Left ventricle myocardium inferior (tissue), 1 donor: ENCODE measurements around the gene AURKA. TPM values are rescaled to one million over a fixed set of nuclear protein-coding genes. Genes with fewer than 3 reads are reported as not detected.
A peak's percentile ranks its signal among the peaks of the same experiment; 100 is the strongest.
"Not testable (repeated sequence)": the region's sequence is repeated elsewhere in the genome, so short reads cannot be mapped to it uniquely, and the experiment has no call there.

ENCODE experiments used
- DNase-seq: peaks from one replicate; pipeline ENCODE4 v3.0.0-alpha.2; 2020
- H3K27ac ChIP-seq: fragments of 200-600 bp; replicated peaks from 2 replicates; pipeline ENCODE4 v1.8.0; 2021
- H3K27me3 ChIP-seq: fragments of 200-600 bp; 2 replicates; pipeline ENCODE4 v1.8.0; 2021; ENCODE audit warnings: low read depth
- H3K36me3 ChIP-seq: fragments of 200-600 bp; 2 replicates; pipeline ENCODE4 v1.8.0; 2021
- H3K4me1 ChIP-seq: fragments of 200-600 bp; 2 replicates; pipeline ENCODE4 v1.8.0; 2021
- H3K4me3 ChIP-seq: fragments of 200-600 bp; 2 replicates; pipeline ENCODE4 v1.8.0; 2021; ENCODE audit warnings: mild to moderate bottlenecking, moderate library complexity
- H3K9me3 ChIP-seq: fragments of 200-600 bp; replicated peaks from 2 replicates; pipeline ENCODE4 v1.8.0; 2021
- CTCF ChIP-seq: fragments of 200-600 bp; IDR thresholded peaks from 2 replicates; pipeline ENCODE4 v1.8.0; 2021; ENCODE audit warnings: antibody characterized with exemption, mild to moderate bottlenecking, borderline replicate concordance
- intact Hi-C: fragments of 100-400 bp; cut with micrococcal nuclease; formaldehyde crosslinking; loops from one replicate; pipeline ENCODE4 v1.11.0; 2022
- total RNA-seq: library from RNA; stranded (reverse); fragmentation: NEBNext Ultra II Directional; extraction: Animal tissue kit (Norgen Biotek cat#: 25700); gene quantifications from one replicate; pipeline ENCODE4 v1.2.1, GENCODE V29; 2021
- donor health status: DM: no; HTN: yes; CAD: no; lungs with severe emphysema.

Gene AURKA
- total RNA-seq, 1 donor from 2014 or later = 7.8 TPM

GRCh38 chr20:56348305-56348693 lies 43.7 kb downstream of the AURKA start:
- H3K27me3 ChIP-seq = peaks cover 64% of the 10 kb centered on the region
- no peaks in the 10 kb centered on the region for H3K9me3 ChIP-seq
- intact Hi-C loops = no loop called here
- no peak overlapping the region for H3K4me3 ChIP-seq
- peaks cover 6% of the 10 kb centered on the region for H3K4me1 ChIP-seq
- no peak for DNase-seq
- no peaks in the 10 kb centered on the region for H3K36me3 ChIP-seq
- H3K27ac ChIP-seq = no peak overlapping the region
- TF ChIP-seq CTCF = no peak

- Histone ChIP-seq H3K27ac (no peak overlapping the region), H3K36me3 (no peaks in the 10 kb centered on the region), H3K4me3 (no peak overlapping the region), H3K4me1 (peaks cover 6% of the 10 kb centered on the region), H3K27me3 (peaks cover 70% of the 10 kb centered on the region), H3K9me3 (no peaks in the 10 kb centered on the region)
- no peak for DNase-seq
- intact Hi-C loops = no loop called here
- TF ChIP-seq CTCF = no peak
Measured at GRCh38 chr20:56347628-56348304, 44.2 kb downstream of the AURKA start.

GRCh38 chr20:56345911-56346310 lies 46.1 kb downstream of the AURKA start:
- H3K27me3 ChIP-seq = peaks cover 80% of the 10 kb centered on the region
- DNase-seq = no peak
- H3K9me3 ChIP-seq = no peaks in the 10 kb centered on the region
- intact Hi-C loops = no loop called here
- TF ChIP-seq CTCF = no peak
- H3K27ac ChIP-seq = no peak overlapping the region
- H3K4me3 ChIP-seq = no peak overlapping the region
- peaks cover 6% of the 10 kb centered on the region for H3K4me1 ChIP-seq
- H3K36me3 ChIP-seq = no peaks in the 10 kb centered on the region

GRCh38 chr20:56343861-56344381 lies 48.1 kb downstream of the AURKA start:
- TF ChIP-seq CTCF = peak; percentile 67
- Histone ChIP-seq H3K4me1 (peaks cover 6% of the 10 kb centered on the region), H3K27ac (no peak overlapping the region), H3K4me3 (peak overlapping the region; percentile 18), H3K27me3 (peaks cover 82% of the 10 kb centered on the region), H3K36me3 (no peaks in the 10 kb centered on the region), H3K9me3 (no peaks in the 10 kb centered on the region)
- intact Hi-C loops = no loop called here
- DNase-seq = no peak

- intact Hi-C loops = no loop called here
Measured at GRCh38 chr20:56342783-56343182, 49.2 kb downstream of the AURKA start.

GRCh38 chr20:56336709-56337108 lies 55.3 kb downstream of the AURKA start:
- H3K27ac ChIP-seq, H3K4me1 ChIP-seq, H3K36me3 ChIP-seq, DNase-seq, H3K4me3 ChIP-seq, intact Hi-C loops: not testable (repeated sequence)
- Histone ChIP-seq H3K27me3 (peaks cover 61% of the 10 kb centered on the region), H3K9me3 (peaks cover 16% of the 10 kb centered on the region)

More at GRCh38 chr20:56342783-56343182, 49.2 kb downstream of the AURKA start:
- peaks cover 6% of the 10 kb centered on the region for H3K4me1 ChIP-seq
- no peak for TF ChIP-seq CTCF
- H3K36me3 ChIP-seq = no peaks in the 10 kb centered on the region
- DNase-seq = no peak
- H3K4me3 ChIP-seq = no peak overlapping the region
- no peaks in the 10 kb centered on the region for H3K9me3 ChIP-seq
- peaks cover 80% of the 10 kb centered on the region for H3K27me3 ChIP-seq
- no peak overlapping the region for H3K27ac ChIP-seq
